Measurements from ENCODE around the gene NUBPL.

Gene NUBPL

DNA sequence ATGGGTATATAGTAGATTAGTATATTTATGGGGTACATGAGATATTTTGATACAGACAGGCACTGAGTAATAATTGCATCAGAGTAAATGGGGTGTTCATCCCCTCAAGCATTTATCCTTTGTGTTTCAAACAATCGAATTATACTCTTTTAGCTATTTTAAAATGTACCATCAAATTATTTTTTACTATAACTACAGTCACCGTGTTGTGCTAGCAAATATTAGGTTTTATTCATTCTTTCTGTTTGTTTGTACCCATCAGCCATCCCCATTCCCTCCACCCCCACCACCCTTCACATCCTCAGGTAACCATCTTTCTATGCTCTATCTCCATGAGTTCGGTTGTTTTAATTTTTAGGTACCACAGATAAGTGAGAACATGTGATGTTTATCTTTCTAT is 115.8 kb downstream of the NUBPL start:
- Histone ChIP-seq H3K9me3 (ENCODE audit: insufficient read depth, low read depth, low read length) (no peaks in the 10 kb centered on the region), H4K20me1 (ENCODE audit: insufficient read depth, low read length, poor library complexity, severe bottlenecking) (no peaks in the 10 kb centered on the region), H3K36me3 (ENCODE audit: insufficient read depth, low read length) (no peaks in the 10 kb centered on the region)

DNA sequence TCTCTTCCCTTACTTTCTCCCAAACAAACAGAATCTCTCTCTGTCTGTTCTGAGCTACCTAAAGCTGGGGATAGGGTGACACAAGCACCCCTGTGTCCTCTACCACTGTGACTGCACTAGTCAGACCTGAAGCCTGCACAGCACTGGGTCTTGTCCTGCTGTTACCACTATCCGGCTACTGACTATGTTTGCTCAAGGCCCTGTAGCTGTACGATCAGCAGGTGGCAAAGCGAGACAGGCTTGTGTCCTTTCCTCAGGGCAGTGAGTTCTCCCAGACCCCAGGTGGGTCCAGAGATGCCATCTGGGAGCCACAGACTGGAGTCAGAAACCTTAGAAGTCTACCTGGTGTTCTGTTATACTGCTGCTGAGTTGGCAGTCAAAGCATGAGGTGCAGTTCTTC is 116.4 kb downstream of the NUBPL start:
- H3F3A ChIP-seq (ENCODE audit: low read depth) = peaks cover 3% of the 10 kb centered on the region; the same call in 1 of the 2 replicates
- no peaks in the 10 kb centered on the region for H3K9me3 ChIP-seq (ENCODE audit: insufficient read depth, low read depth, low read length)
- peaks cover 5% of the 10 kb centered on the region for H3K4me1 ChIP-seq (ENCODE audit: insufficient read depth, low read length, poor library complexity, severe bottlenecking)
- no peak overlapping the region for H3K4me3 ChIP-seq (ENCODE audit: low read length, poor library complexity, severe bottlenecking)
- no peaks in the 10 kb centered on the region for H3K9me2 ChIP-seq (replicated peaks; ENCODE audit: low read depth, low read length)
- no peak overlapping the region for H3K4me2 ChIP-seq (ENCODE audit: low read depth, low read length, poor library complexity, severe bottlenecking)
- no peak overlapping the region for H3K9ac ChIP-seq (ENCODE audit: low read depth, low read length, poor library complexity, severe bottlenecking)
- no peak overlapping the region for H2AFZ ChIP-seq (ENCODE audit: low read length)
- TF ChIP-seq, protein P1, sequence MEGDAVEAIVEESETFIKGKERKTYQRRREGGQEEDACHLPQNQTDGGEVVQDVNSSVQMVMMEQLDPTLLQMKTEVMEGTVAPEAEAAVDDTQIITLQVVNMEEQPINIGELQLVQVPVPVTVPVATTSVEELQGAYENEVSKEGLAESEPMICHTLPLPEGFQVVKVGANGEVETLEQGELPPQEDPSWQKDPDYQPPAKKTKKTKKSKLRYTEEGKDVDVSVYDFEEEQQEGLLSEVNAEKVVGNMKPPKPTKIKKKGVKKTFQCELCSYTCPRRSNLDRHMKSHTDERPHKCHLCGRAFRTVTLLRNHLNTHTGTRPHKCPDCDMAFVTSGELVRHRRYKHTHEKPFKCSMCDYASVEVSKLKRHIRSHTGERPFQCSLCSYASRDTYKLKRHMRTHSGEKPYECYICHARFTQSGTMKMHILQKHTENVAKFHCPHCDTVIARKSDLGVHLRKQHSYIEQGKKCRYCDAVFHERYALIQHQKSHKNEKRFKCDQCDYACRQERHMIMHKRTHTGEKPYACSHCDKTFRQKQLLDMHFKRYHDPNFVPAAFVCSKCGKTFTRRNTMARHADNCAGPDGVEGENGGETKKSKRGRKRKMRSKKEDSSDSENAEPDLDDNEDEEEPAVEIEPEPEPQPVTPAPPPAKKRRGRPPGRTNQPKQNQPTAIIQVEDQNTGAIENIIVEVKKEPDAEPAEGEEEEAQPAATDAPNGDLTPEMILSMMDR (conservative IDR thresholded peaks at IDR 0.05; ENCODE audit: low read length) = no peak
- no peak for TF ChIP-seq EZH2phosphoT487 (IDR thresholded peaks at IDR 0.05; ENCODE audit: borderline replicate concordance)
- no peaks in the 10 kb centered on the region for H3K79me2 ChIP-seq (ENCODE audit: insufficient read depth, low read length)
- no peaks in the 10 kb centered on the region for H4K20me1 ChIP-seq (ENCODE audit: insufficient read depth, low read length, poor library complexity, severe bottlenecking)
- H3K36me3 ChIP-seq (ENCODE audit: insufficient read depth, low read length) = no peaks in the 10 kb centered on the region
- no peaks in the 10 kb centered on the region for H3K27me3 ChIP-seq (ENCODE audit: insufficient read depth, low read length, poor library complexity, severe bottlenecking)

More for the DNA sequence above, 115.8 kb downstream of the NUBPL start:
- Histone ChIP-seq H3K4me2 (ENCODE audit: low read depth, low read length, poor library complexity, severe bottlenecking) (no peak overlapping the region), H3K9ac (ENCODE audit: low read depth, low read length, poor library complexity, severe bottlenecking) (no peak overlapping the region), H3K4me1 (ENCODE audit: insufficient read depth, low read length, poor library complexity, severe bottlenecking) (peaks cover 5% of the 10 kb centered on the region), H3K27me3 (ENCODE audit: insufficient read depth, low read length, poor library complexity, severe bottlenecking) (no peaks in the 10 kb centered on the region), H3K9me2 (replicated peaks; ENCODE audit: low read depth, low read length) (no peaks in the 10 kb centered on the region), H3K79me2 (ENCODE audit: insufficient read depth, low read length) (no peaks in the 10 kb centered on the region), H3K4me3 (ENCODE audit: low read length, poor library complexity, severe bottlenecking) (no peak overlapping the region), H3F3A (ENCODE audit: low read depth) (peaks cover 3% of the 10 kb centered on the region; the same call in 1 of the 2 replicates), H2AFZ (ENCODE audit: low read length) (no peak overlapping the region)
- no peak for TF ChIP-seq EZH2phosphoT487 (IDR thresholded peaks at IDR 0.05; ENCODE audit: borderline replicate concordance)
- TF ChIP-seq, protein P1 (conservative IDR thresholded peaks at IDR 0.05; ENCODE audit: low read length) = no peak

DNA sequence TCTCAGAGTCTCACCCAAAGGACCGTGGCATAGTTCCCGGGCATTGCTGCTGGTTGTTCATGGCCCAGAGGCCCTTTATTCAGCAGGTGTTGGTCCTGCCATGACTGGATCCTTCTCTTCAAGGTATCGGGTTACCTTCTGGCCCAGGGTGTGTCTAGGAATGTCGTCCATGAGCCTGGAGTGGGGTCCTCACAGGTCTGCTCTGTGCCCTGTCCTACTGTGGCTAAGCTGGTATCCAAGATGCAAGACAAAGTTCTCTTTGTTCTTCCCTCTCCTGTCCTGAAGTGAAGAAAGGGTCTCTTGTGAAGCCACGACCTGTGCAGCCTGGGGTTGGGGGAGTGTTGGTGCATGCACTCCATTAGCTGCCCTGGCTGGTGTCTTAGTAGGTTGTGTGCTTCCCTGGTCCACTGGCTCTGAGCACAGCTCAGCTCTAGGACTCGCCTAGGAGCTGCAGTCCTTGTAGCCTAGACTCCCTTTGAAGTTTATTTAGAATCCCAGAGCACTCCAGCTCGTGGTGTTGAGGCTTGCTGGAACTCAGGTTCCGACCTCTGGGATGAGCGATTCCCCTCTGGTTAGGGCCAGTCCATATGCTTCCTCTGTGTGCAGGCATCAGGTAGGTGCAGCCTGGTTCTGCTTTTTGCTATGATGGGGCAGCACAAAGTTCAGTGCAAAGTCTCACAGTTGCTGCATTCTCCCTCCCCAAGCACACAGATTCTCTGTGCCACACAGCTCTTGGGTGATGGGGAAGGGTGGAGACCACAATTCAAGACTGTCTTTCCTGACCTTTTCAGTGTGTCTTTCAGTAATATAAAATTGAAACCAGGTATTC is 117.4 kb downstream of the NUBPL start:
- H3K9me3 ChIP-seq (ENCODE audit: insufficient read depth, low read depth, low read length) = no peaks in the 10 kb centered on the region
- H3K9ac ChIP-seq (ENCODE audit: low read depth, low read length, poor library complexity, severe bottlenecking) = no peak overlapping the region
- TF ChIP-seq, protein P1 (conservative IDR thresholded peaks at IDR 0.05; ENCODE audit: low read length) = no peak
- no peak for TF ChIP-seq EZH2phosphoT487 (IDR thresholded peaks at IDR 0.05; ENCODE audit: borderline replicate concordance)
- no peaks in the 10 kb centered on the region for H3K27me3 ChIP-seq (ENCODE audit: insufficient read depth, low read length, poor library complexity, severe bottlenecking)
- no peaks in the 10 kb centered on the region for H4K20me1 ChIP-seq (ENCODE audit: insufficient read depth, low read length, poor library complexity, severe bottlenecking)
- no peak overlapping the region for H2AFZ ChIP-seq (ENCODE audit: low read length)
- no peaks in the 10 kb centered on the region for H3K9me2 ChIP-seq (replicated peaks; ENCODE audit: low read depth, low read length)
- H3K79me2 ChIP-seq (ENCODE audit: insufficient read depth, low read length) = no peaks in the 10 kb centered on the region
- H3K4me1 ChIP-seq (ENCODE audit: insufficient read depth, low read length, poor library complexity, severe bottlenecking) = peaks cover 5% of the 10 kb centered on the region
- peaks cover 3% of the 10 kb centered on the region; the same call in 1 of the 2 replicates for H3F3A ChIP-seq (ENCODE audit: low read depth)
- no peaks in the 10 kb centered on the region for H3K36me3 ChIP-seq (ENCODE audit: insufficient read depth, low read length)
- H3K4me2 ChIP-seq (ENCODE audit: low read depth, low read length, poor library complexity, severe bottlenecking) = no peak overlapping the region
- H3K4me3 ChIP-seq (ENCODE audit: low read length, poor library complexity, severe bottlenecking) = no peak overlapping the region
